Measurements from ENCODE around the gene S100Z. TPM values are rescaled to one million over a fixed set of nuclear protein-coding genes. Genes with fewer than 3 reads are reported as not detected.
A peak's percentile ranks its signal among the peaks of the same experiment; 100 is the strongest.

S100Z gene
- total and polyA plus RNA-seq, 3 donors from 2014 or later: 0.71 TPM; not detected in 2

DNA sequence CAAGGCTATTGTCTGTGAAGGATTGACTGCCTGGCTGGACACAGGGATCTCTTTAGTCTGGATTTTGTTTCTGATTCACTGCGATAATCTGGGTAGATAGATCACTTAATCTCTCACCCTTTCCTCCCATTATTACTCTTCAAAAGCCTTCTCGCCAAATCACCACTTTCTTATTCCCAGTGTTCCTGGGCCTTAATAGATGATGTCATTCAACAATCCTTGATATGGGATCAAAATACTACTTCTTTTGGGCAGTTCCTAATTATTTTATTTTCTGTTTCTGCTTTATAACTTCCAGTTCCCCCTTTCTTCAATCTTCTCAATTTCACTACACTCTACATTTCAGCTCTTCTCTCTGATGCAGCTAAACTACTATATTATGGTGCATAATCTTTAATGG, 96.3 kb downstream of the S100Z start:
- 63 to 79% methylated on average over 2 of the region's 2 CpGs for WGBS, 2 donors
- no peak overlapping the region for H3K27ac ChIP-seq
- intact Hi-C loops (cut with DNase I; ENCODE audit: low total_unique reads): no loop called here

GRCh38 chr5:76947082-76947503, 97.3 kb downstream of the S100Z start:
- Histone ChIP-seq H3K9me3 (no peaks in the 10 kb centered on the region), H3K27ac (no peak overlapping the region), H3K36me3 (ENCODE audit: low read depth, missing control alignments) (no peaks in the 10 kb centered on the region), H3K4me1 (peaks cover 3% of the 10 kb centered on the region), H3K4me3 (no peak overlapping the region), H3K27me3 (no peaks in the 10 kb centered on the region)
- no peak for TF ChIP-seq CTCF (IDR thresholded peaks at IDR 0.05)
- intact Hi-C loops (cut with DNase I; ENCODE audit: low total_unique reads): no loop called here
- WGBS, 2 donors: 17 to 41% methylated on average over 4 of the region's 4 CpGs
- peak; percentile 32 for DNase-seq

More for the DNA sequence above, 96.3 kb downstream of the S100Z start:
- DNase-seq: no peak
- H3K4me1 ChIP-seq: peaks cover 3% of the 10 kb centered on the region
- TF ChIP-seq POLR2A (IDR thresholded peaks at IDR 0.05) (no peak), CTCF (IDR thresholded peaks at IDR 0.05) (no peak)
- H3K4me3 ChIP-seq: no peak overlapping the region
- H3K27me3 ChIP-seq: no peaks in the 10 kb centered on the region
- no peaks in the 10 kb centered on the region for H3K9me3 ChIP-seq
- no peaks in the 10 kb centered on the region for H3K36me3 ChIP-seq (ENCODE audit: low read depth, missing control alignments)

DNA sequence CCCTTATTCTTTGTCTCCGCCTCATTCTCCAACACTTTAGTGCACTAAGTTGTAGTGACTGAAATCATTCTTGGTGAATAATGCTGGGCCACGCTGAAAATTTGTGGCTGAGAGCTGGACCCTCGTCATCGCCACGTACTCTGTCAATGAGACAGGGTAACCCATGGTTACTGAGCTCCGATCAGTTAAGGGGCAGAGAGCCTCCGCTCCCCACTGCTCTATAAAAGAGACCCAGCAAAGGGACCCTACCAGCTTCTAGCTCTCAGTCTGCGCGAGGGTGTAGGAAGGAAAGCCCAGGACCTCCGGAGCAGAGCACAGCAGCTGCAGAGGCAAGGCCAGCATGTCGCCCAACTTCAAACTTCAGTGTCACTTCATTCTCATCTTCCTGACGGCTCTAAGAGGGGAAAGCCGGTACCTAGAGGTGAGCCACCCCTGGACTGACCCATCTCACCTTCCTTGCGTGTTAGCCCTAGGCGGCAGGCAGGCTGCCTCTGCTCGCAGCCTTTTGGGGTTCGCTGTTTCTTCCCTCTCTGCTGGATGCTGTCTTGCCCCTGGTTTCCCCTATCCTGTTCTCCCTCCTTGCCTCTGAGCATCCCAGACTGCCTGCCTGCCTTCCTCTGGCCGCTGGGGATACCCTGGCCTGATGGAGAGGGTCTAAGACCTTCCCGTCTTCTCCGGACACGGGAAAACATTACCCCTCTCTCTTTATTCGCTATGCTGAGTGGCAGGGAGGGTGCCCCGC, 103.2 kb downstream of the S100Z start, which contains the start of gene CRHBP:
Gene CRHBP, plus strand, starts transcription at position 251 of the 742 bp plus-strand sequence. Its CDS starts 90 bp downstream, at position 341.
- intact Hi-C loops (cut with DNase I; ENCODE audit: low total_unique reads): no loop called here
- H3K27ac ChIP-seq: no peak within 1 kb of the TSS
- WGBS, 2 donors: 17 to 25% methylated on average over 19 to 23 of the region's 23 CpGs

DNA sequence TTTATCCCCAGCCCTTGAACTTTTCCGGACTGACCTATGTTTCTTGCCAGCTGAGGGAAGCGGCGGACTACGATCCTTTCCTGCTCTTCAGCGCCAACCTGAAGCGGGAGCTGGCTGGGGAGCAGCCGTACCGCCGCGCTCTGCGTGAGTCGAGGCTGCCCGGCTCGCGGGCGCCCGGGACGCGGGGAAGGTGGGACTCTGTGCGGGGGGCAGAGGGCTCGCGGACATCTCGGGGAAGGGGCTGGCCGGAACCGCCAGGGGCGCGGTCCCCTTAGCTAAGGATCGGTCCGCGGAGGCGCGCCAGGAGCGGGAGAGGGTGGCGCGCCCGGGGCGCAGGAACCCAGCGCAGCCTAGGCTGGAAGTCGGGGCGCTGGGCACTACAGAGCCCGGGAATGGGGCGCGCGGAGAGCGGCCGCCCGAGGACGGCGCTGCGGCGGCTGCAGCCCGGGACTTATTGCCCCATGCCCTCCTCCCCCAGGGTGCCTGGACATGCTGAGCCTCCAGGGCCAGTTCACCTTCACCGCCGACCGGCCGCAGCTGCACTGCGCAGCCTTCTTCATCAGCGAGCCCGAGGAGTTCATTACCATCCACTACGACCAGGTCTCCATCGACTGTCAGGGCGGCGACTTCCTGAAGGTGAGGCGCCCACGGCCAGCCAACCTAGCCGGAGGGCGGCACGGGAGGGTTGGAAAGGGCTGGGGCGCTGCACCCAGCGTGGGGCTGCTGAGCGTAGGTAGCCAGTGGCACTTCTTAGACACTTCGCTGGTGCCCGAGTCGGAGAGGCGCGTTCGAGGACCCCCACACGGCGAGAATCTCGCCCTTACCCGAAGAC, 104.0 kb downstream of the S100Z start:
- no peaks in the 10 kb centered on the region for H3K4me1 ChIP-seq
- H3K27me3 ChIP-seq: no peaks in the 10 kb centered on the region
- no peaks in the 10 kb centered on the region for H3K9me3 ChIP-seq
- no peaks in the 10 kb centered on the region for H3K36me3 ChIP-seq (ENCODE audit: low read depth, missing control alignments)
- intact Hi-C loops (cut with DNase I; ENCODE audit: low total_unique reads): no loop called here
- 0 to 3% methylated on average over 22 to 75 of the region's 81 CpGs for WGBS, 2 donors
- H3K27ac ChIP-seq: no peak overlapping the region
- peak; percentile 18 for DNase-seq
- TF ChIP-seq POLR2A (IDR thresholded peaks at IDR 0.05): no peak
- peak overlapping the region; percentile 42 to 57 for H3K4me3 ChIP-seq

More for the DNA sequence above, 103.2 kb downstream of the S100Z start, which contains the start of gene CRHBP:
- no peak for DNase-seq
- Histone ChIP-seq H3K4me3 (peak within 1 kb of the TSS; percentile 42 to 57), H3K4me1 (no peaks in the 10 kb centered on the region), H3K27me3 (no peaks in the 10 kb centered on the region), H3K9me3 (no peaks in the 10 kb centered on the region), H3K36me3 (ENCODE audit: low read depth, missing control alignments) (no peaks in the 10 kb centered on the region)
- TF ChIP-seq CTCF (IDR thresholded peaks at IDR 0.05): no peak
- TF ChIP-seq POLR2A (IDR thresholded peaks at IDR 0.05): no peak

GRCh38 chr5:76954383-76954763, 104.6 kb downstream of the S100Z start:
- Histone ChIP-seq H3K4me3 (peak overlapping the region; percentile 42 to 57), H3K36me3 (ENCODE audit: low read depth, missing control alignments) (no peaks in the 10 kb centered on the region), H3K27ac (no peak overlapping the region), H3K27me3 (no peaks in the 10 kb centered on the region), H3K9me3 (no peaks in the 10 kb centered on the region), H3K4me1 (no peaks in the 10 kb centered on the region)
- WGBS, 2 donors: 3% methylated on average over 25 of the region's 25 CpGs
- no peak for DNase-seq
- TF ChIP-seq POLR2A (IDR thresholded peaks at IDR 0.05) (no peak), CTCF (IDR thresholded peaks at IDR 0.05) (no peak)
- intact Hi-C loops (cut with DNase I; ENCODE audit: low total_unique reads): no loop called here
